Neural cell (in vitro differentiated cells): ENCODE results near the gene TRAPPC14. TPM values are rescaled to one million over a fixed set of nuclear protein-coding genes. Genes with fewer than 3 reads are reported as not detected.

Experiments
- H2AFZ ChIP-seq: fragments of 200-600, 300-800 bp; sonication (generic), shearing (Covaris generic); 2 replicates; pipeline ENCODE4 v1.6.0; 2014; ENCODE audit warnings: low read depth, mild to moderate bottlenecking, antibody characterized with exemption, low read length, moderate library complexity
- H3F3A ChIP-seq: fragments of 200-600 bp; shearing (Covaris generic); 2 replicates; pipeline ENCODE4 v1.6.1; 2016; ENCODE audit warnings: mild to moderate bottlenecking, moderate library complexity, mixed read lengths, antibody characterized with exemption, low read length; ENCODE audit not compliant: insufficient read depth, poor library complexity, severe bottlenecking
- H3K27ac ChIP-seq: fragments of 200-600, 300-800 bp; sonication (generic), shearing (Covaris generic); 2 replicates; pipeline ENCODE4 v1.5.1; 2014; ENCODE audit warnings: mild to moderate bottlenecking, low read length, moderate library complexity
- H3K27me3 ChIP-seq: fragments of 300-800, 200-600 bp; sonication (generic), shearing (Covaris generic); 2 replicates; pipeline ENCODE4 v1.6.0; 2014; ENCODE audit warnings: mild to moderate bottlenecking, low read depth, low read length, moderate library complexity; ENCODE audit not compliant: insufficient read depth
- H3K36me3 ChIP-seq: fragments of 300-800, 200-600 bp; sonication (generic), shearing (Covaris generic); 2 replicates; pipeline ENCODE4 v1.5.1; 2014; ENCODE audit warnings: mild to moderate bottlenecking, antibody characterized with exemption, low read length, moderate library complexity; ENCODE audit not compliant: insufficient read depth
- H3K4me2 ChIP-seq: fragments of 300-800, 200-600 bp; sonication (generic), shearing (Covaris generic); 2 replicates; pipeline ENCODE4 v1.6.0; 2014; ENCODE audit warnings: mild to moderate bottlenecking, low read length
- H3K4me3 ChIP-seq: fragments of 300-800, 200-600 bp; sonication (generic), shearing (Covaris generic); 2 replicates; pipeline ENCODE4 v1.5.1; 2014; ENCODE audit warnings: mild to moderate bottlenecking, low read length, moderate library complexity
- H3K79me2 ChIP-seq: fragments of 200-600 bp; shearing (Covaris generic); replicated peaks from 2 replicates; pipeline ENCODE4 v1.6.0; 2014; ENCODE audit warnings: mild to moderate bottlenecking, low read length, moderate library complexity; ENCODE audit not compliant: insufficient read depth
- H3K9ac ChIP-seq: fragments of 300-800, 200-600 bp; sonication (generic), shearing (Covaris generic); 2 replicates; pipeline ENCODE4 v1.6.1; 2016; ENCODE audit warnings: mild to moderate bottlenecking, low read length, mixed read lengths
- H3K9me2 ChIP-seq: fragments of 200-600 bp; shearing (Covaris generic); 2 replicates; pipeline ENCODE4 v1.6.1; 2016; ENCODE audit warnings: mild to moderate bottlenecking, low read length, mixed read lengths; ENCODE audit not compliant: insufficient read depth
- H3K9me3 ChIP-seq: fragments of 200-600, 300-800 bp; sonication (generic), shearing (Covaris generic); 2 replicates; pipeline ENCODE4 v1.6.1; 2016; ENCODE audit warnings: mild to moderate bottlenecking, mixed run types, low read length, moderate library complexity, mixed read lengths
- H4K20me1 ChIP-seq: fragments of 200-600 bp; shearing (Covaris generic); 2 replicates; pipeline ENCODE4 v1.6.1; 2016; ENCODE audit warnings: mild to moderate bottlenecking, mixed run types; ENCODE audit not compliant: insufficient read depth
- EP300 ChIP-seq: fragments of 450-650 bp; conservative IDR thresholded peaks from 2 replicates; pipeline ENCODE4 v1.6.1; 2014; ENCODE audit warnings: antibody characterized with exemption, mild to moderate bottlenecking, moderate library complexity; ENCODE audit not compliant: poor library complexity, severe bottlenecking
- EZH2 ChIP-seq: fragments of 200-600, 300-800 bp; shearing (Covaris generic), sonication (generic); IDR thresholded peaks from 2 replicates; pipeline ENCODE4 v1.6.1; 2014; ENCODE audit warnings: antibody characterized with exemption, low read length, borderline replicate concordance, mild to moderate bottlenecking; ENCODE audit not compliant: insufficient read depth, poor library complexity, severe bottlenecking
- MXI1 ChIP-seq: fragments of 450-650 bp; conservative IDR thresholded peaks from 2 replicates; pipeline ENCODE4 v1.6.1; 2014; ENCODE audit warnings: antibody characterized with exemption, mild to moderate bottlenecking; ENCODE audit not compliant: poor library complexity, severe bottlenecking
- POLR2AphosphoS5 ChIP-seq: IDR thresholded peaks from 2 replicates; pipeline ENCODE4 v1.6.1; 2012
- RAD21 ChIP-seq: fragments of 450-650 bp; conservative IDR thresholded peaks from 2 replicates; pipeline ENCODE4 v1.6.1; 2014; ENCODE audit warnings: antibody characterized with exemption, mild to moderate bottlenecking, moderate library complexity
- SMC3 ChIP-seq: fragments of 450-650 bp; conservative IDR thresholded peaks from 2 replicates; pipeline ENCODE4 v1.6.1; 2014; ENCODE audit warnings: antibody characterized with exemption, mild to moderate bottlenecking, moderate library complexity; ENCODE audit not compliant: poor library complexity
- TAF1 ChIP-seq: IDR thresholded peaks from 2 replicates; pipeline ENCODE4 v1.6.1; 2012; ENCODE audit warnings: low read depth
- polyA plus RNA-seq: library from polyadenylated mRNA; depleted of rRNA; stranded (reverse); fragments of >200 nt; gene quantifications from 2 replicates; pipeline ENCODE4 v1.2.3, GENCODE V29; 2014
- TF ChIP-seq, protein P1 (sequence below): fragments of 450-650 bp; IDR thresholded peaks from 2 replicates; pipeline ENCODE4 v1.5.1; 2014; ENCODE audit warnings: antibody characterized with exemption, mild to moderate bottlenecking, moderate library complexity; ENCODE audit not compliant: poor library complexity, severe bottlenecking
- TF ChIP-seq, protein P2 (sequence below): IDR thresholded peaks from 2 replicates; pipeline ENCODE4 v1.6.1; 2012; ENCODE audit warnings: borderline replicate concordance

The TRAPPC14 gene
- polyA plus RNA-seq, 1 donor from 2014 or later = 26.7 TPM

DNA sequence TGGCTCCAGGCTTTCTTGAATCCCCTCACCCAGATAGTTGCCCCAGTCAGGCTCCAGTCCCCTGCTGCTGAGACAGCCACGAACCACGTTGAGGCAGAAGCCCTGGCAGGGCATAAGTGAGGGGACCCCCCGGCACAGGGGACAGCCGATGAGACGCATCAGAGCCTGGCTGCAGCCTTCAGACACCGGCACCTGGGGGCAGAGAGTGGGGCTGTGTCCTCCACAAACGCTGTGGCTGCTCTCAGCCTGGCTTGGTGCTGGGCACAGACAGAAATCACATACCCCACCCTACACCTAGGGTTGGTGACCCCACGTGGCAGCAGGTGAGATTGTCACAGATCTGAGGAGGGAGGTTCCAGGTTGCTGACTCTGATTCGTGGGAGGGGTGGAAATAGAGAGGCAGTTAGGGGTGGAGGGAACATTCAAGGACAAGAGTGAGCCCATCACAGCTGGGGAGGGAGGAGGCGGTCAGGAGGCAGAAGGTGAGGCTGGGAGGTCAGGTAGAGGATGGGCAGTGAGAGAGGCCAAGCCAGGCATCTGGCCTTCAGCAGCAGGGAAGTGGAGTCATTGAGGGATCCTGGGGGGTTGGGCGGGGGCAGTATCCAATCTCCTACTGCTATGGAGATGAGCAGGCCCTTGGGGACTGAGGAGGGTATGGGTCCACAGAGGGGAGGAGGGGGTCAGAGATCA is 15.4 kb upstream of the TRAPPC14 start:
- H3K27me3 ChIP-seq = no peaks in the 10 kb centered on the region
- H3K4me2 ChIP-seq = no peak overlapping the region
- H3K27ac ChIP-seq = no peak overlapping the region
- H2AFZ ChIP-seq = no peak overlapping the region
- H3K4me3 ChIP-seq = no peak overlapping the region
- H3K9me2 ChIP-seq = no peaks in the 10 kb centered on the region
- H3K79me2 ChIP-seq = peaks cover 22% of the 10 kb centered on the region
- H3K9me3 ChIP-seq = no peaks in the 10 kb centered on the region
- H4K20me1 ChIP-seq = no peaks in the 10 kb centered on the region
- H3K9ac ChIP-seq = no peak overlapping the region
- no peaks in the 10 kb centered on the region for H3F3A ChIP-seq
- no peak for TF ChIP-seq RAD21
- no peaks in the 10 kb centered on the region for H3K36me3 ChIP-seq

DNA sequence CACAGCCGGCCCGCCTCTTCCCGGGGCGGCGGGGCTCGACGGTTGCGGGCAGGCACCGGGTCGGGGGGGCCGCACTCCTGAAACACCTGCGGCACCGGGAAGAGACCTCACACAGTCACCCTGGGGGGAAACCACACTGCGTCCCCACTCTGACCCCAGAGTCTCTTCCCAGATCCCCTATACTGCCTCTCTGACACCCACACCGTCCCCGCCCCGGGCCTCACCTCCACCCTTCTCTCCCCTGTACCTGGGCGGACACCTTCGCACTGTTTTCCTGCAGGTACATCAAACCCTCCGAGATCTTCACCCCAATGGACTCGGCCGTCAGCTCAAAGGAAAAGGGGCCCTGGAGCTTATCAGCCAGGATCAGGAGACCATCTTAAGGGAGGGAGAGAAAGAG is 13.3 kb upstream of the TRAPPC14 start:
- H3K9me2 ChIP-seq = no peaks in the 10 kb centered on the region
- no peaks in the 10 kb centered on the region for H3F3A ChIP-seq
- H3K27me3 ChIP-seq = no peaks in the 10 kb centered on the region
- no peak overlapping the region for H3K4me2 ChIP-seq
- H3K9me3 ChIP-seq = no peaks in the 10 kb centered on the region
- H3K79me2 ChIP-seq = peaks cover 19% of the 10 kb centered on the region
- peak overlapping the region; percentile 14 for H3K9ac ChIP-seq
- no peak overlapping the region for H2AFZ ChIP-seq
- no peak overlapping the region for H3K27ac ChIP-seq
- H3K4me3 ChIP-seq = peak overlapping the region; percentile 56
- no peaks in the 10 kb centered on the region for H4K20me1 ChIP-seq
- no peaks in the 10 kb centered on the region for H3K36me3 ChIP-seq
- no peak for TF ChIP-seq TAF1
- TF ChIP-seq, protein P1, sequence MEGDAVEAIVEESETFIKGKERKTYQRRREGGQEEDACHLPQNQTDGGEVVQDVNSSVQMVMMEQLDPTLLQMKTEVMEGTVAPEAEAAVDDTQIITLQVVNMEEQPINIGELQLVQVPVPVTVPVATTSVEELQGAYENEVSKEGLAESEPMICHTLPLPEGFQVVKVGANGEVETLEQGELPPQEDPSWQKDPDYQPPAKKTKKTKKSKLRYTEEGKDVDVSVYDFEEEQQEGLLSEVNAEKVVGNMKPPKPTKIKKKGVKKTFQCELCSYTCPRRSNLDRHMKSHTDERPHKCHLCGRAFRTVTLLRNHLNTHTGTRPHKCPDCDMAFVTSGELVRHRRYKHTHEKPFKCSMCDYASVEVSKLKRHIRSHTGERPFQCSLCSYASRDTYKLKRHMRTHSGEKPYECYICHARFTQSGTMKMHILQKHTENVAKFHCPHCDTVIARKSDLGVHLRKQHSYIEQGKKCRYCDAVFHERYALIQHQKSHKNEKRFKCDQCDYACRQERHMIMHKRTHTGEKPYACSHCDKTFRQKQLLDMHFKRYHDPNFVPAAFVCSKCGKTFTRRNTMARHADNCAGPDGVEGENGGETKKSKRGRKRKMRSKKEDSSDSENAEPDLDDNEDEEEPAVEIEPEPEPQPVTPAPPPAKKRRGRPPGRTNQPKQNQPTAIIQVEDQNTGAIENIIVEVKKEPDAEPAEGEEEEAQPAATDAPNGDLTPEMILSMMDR = no peak

DNA sequence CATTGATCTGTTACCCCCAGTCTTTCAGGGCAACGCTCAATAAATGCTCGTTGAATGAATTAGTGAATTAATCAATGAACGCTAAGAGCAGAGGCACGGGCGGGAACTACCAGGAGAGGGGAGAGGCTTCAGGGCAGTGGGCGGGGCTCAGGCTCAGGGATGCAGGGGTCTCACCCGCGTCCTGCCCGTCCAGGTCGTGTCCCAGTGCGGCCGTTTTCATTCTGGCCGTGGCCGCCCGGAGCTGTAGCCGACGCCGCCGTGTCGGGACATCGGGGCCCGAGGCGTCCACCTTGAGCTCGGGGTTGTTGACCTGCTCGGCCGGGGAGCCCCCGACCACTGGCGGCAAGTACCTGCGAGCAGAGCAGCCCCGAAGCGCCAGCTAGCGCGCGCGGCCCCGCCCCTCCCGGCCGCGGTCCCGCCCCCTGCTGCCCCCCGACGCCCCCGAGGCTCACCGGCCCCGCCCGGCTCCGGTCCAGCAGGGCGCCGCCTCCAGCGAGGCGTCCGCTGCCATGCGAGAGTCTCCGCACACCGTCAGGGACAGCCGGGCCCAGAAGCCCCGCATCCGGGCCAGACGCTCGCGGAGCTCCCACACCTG is 12.7 kb upstream of the TRAPPC14 start:
- Histone ChIP-seq H3K4me2 (no peak overlapping the region), H3K9me2 (no peaks in the 10 kb centered on the region)

More for the DNA sequence above, 12.7 kb upstream of the TRAPPC14 start:
- H3K36me3 ChIP-seq = no peaks in the 10 kb centered on the region
- peak overlapping the region; percentile 56 for H3K4me3 ChIP-seq
- H3K79me2 ChIP-seq = peaks cover 12% of the 10 kb centered on the region
- no peaks in the 10 kb centered on the region for H3K27me3 ChIP-seq
- H3K27ac ChIP-seq = no peak overlapping the region
- TF ChIP-seq EP300 (no peak), EZH2 (no peak), POLR2AphosphoS5 (no peak), TAF1 (no peak), MXI1 (no peak), RAD21 (no peak), SMC3 (no peak)
- TF ChIP-seq, protein P1 = no peak
- TF ChIP-seq, protein P2, sequence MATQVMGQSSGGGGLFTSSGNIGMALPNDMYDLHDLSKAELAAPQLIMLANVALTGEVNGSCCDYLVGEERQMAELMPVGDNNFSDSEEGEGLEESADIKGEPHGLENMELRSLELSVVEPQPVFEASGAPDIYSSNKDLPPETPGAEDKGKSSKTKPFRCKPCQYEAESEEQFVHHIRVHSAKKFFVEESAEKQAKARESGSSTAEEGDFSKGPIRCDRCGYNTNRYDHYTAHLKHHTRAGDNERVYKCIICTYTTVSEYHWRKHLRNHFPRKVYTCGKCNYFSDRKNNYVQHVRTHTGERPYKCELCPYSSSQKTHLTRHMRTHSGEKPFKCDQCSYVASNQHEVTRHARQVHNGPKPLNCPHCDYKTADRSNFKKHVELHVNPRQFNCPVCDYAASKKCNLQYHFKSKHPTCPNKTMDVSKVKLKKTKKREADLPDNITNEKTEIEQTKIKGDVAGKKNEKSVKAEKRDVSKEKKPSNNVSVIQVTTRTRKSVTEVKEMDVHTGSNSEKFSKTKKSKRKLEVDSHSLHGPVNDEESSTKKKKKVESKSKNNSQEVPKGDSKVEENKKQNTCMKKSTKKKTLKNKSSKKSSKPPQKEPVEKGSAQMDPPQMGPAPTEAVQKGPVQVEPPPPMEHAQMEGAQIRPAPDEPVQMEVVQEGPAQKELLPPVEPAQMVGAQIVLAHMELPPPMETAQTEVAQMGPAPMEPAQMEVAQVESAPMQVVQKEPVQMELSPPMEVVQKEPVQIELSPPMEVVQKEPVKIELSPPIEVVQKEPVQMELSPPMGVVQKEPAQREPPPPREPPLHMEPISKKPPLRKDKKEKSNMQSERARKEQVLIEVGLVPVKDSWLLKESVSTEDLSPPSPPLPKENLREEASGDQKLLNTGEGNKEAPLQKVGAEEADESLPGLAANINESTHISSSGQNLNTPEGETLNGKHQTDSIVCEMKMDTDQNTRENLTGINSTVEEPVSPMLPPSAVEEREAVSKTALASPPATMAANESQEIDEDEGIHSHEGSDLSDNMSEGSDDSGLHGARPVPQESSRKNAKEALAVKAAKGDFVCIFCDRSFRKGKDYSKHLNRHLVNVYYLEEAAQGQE = no peak
- no peaks in the 10 kb centered on the region for H3K9me3 ChIP-seq
- H2AFZ ChIP-seq = no peak overlapping the region
- H3K9ac ChIP-seq = peak overlapping the region; percentile 14
- H4K20me1 ChIP-seq = no peaks in the 10 kb centered on the region
- no peaks in the 10 kb centered on the region for H3F3A ChIP-seq
